Activated naive CD4-positive, alpha-beta T cell treated with anti-CD3 and anti-CD28 coated beads, Interleukin-2, amount 50 U/mL, for 16 hours (primary cell): ENCODE data around the gene CLEC11A.
"Not testable (repeated sequence)": the region's sequence is repeated elsewhere in the genome, so short reads cannot be mapped to it uniquely, and the experiment has no call there.

ENCODE experiments used
- DNase-seq: peaks from one replicate; pipeline ENCODE4 v3.0.0-alpha.2; 2020

The CLEC11A gene

GRCh38 chr19:50763521-50763920 lies 40.4 kb downstream of the CLEC11A start:
- not testable (repeated sequence) for DNase-seq

DNA sequence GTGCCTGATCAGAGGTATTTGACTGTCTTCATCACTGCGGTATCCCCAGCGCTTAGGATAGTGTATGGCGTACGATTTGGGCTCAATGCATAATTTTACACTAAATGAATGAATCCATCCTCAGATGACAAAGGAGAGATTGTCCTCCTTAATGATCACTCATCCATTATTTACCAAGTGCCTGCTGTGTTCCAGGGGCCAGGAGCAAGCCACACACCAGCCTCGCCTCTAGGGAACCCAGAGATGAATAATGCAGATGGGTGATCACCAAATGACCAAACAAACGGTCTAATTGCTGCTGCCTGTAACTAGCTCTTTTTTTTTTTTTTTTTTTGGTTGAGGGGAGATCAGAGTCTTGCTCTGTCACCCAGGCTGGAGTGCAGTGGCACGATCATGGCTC lies 41.2 kb downstream of the CLEC11A start:
- DNase-seq = no peak

DNA sequence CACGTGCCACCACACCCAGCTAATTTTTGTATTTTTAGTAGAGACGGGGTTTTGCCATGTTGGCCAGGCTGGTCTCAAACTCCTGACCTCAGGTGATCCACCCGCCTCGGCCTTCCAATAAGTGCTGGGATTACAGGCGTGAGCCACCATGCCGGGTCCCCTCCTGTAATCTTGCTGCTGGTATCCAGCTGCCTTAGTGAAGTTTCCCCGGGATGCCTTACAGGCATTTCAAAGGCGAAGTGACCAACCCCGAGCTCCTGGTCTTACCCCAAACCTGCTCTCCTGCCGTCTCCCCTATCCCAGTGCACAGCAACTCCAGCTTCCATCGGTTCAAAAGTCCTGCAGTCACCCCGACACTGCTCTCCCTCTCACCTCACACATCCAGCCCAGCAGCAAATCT lies 43.6 kb downstream of the CLEC11A start:
- not testable (repeated sequence) for DNase-seq

- not testable (repeated sequence) for DNase-seq
These were observed 44.1 kb downstream of the CLEC11A start for GRCh38 chr19:50767263-50767662.

- no peak for DNase-seq
These were observed 45.1 kb downstream of the CLEC11A start for GRCh38 chr19:50768277-50768676.

DNA sequence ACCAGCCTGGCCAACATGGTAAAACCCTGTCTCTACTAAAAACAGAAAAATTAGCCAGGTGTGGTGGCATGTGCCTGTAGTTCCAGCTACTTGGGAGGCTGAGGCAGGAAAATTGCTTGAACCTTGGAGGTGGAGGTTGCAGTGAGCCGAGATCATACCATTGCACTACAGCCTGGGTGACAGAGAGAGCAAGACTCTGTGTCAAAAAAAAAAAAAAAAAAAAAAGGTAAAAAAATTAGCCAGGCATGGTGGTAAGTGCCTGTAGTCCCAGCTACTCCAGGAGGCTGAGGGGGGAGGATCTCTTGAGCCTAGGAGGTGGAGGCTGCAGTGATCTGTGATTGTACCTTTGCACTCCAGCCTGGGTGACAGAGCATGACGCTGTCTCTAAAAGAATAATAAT lies 47.0 kb downstream of the CLEC11A start, which contains the start of gene GPR32:
Gene GPR32, plus strand, starts transcription at position 301 of the 400 bp plus-strand sequence. CDS start 137 bp downstream, outside the sequence.
- not testable (repeated sequence) for DNase-seq

- DNase-seq = no peak
These were observed 47.7 kb downstream of the CLEC11A start for GRCh38 chr19:50770888-50771287.

DNA sequence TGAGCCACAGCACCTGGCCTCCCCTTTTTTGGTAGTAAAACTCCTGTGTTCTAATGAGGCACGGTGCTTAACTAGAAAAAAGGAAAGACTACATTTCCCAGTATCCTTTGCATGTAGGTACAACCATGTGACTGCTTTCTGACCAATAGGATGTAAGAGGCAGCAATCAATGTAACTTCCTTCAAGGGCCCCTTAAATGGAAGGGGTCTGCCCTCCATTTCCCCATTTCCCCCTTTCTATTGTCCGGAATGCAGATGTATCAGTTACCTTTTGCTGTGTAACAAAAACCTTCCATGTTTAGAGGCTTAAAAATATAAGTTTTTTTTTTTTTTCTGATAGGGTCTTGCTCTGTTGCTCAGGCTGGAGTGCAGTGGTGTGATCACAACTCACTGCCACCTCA lies 49.3 kb downstream of the CLEC11A start:
- no peak for DNase-seq

- not testable (repeated sequence) for DNase-seq
These were observed 49.7 kb downstream of the CLEC11A start for GRCh38 chr19:50772912-50773311.

DNA sequence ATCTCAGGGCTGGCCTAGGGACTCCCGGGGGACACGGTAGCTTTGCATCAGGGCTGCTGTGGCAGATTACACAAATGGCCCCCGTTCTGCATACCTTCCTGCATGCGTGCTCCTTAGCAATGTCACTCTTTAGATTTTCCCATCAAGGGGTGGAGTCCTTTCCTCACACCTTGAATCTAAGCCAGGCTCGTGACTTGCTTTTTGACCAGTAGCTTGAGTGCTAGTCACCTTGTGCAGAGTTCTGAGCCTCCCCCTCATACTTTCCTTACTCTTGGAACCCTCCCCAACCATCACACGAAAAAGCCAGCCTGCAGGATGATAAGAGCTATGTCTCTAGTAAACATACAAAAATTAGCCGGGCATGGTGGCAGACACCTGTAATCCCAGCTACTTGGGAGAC lies 50.3 kb downstream of the CLEC11A start:
- not testable (repeated sequence) for DNase-seq
